KMS-11 (cell line): ENCODE measurements around the gene GLI3.

ENCODE experiments used
- H2AFZ ChIP-seq: fragments of 200-600 bp; sonication (generic); 2 replicates; pipeline ENCODE4 v1.6.1; 2016; ENCODE audit warnings: antibody characterized with exemption, mixed run types, low read depth
- H3K27ac ChIP-seq: fragments of 200-600 bp; sonication (generic); 2 replicates; pipeline ENCODE4 v1.6.1; 2016; ENCODE audit warnings: mild to moderate bottlenecking, mixed run types
- H3K27me3 ChIP-seq: fragments of 200-600 bp; sonication (generic); 2 replicates; pipeline ENCODE4 v1.6.1; 2017; ENCODE audit warnings: mild to moderate bottlenecking, low read depth, mixed run types, moderate library complexity; ENCODE audit not compliant: insufficient read depth
- H3K36me3 ChIP-seq: fragments of 200-600 bp; sonication (generic); 2 replicates; pipeline ENCODE4 v1.6.1; 2017; ENCODE audit warnings: mild to moderate bottlenecking, mixed run types; ENCODE audit not compliant: insufficient read depth
- H3K4me1 ChIP-seq: fragments of 200-600 bp; sonication (generic); 2 replicates; pipeline ENCODE4 v1.6.1; 2016; ENCODE audit warnings: mild to moderate bottlenecking, low read depth, mixed run types; ENCODE audit not compliant: poor library complexity, severe bottlenecking
- H3K4me2 ChIP-seq: fragments of 200-600 bp; sonication (generic); 2 replicates; pipeline ENCODE4 v1.7.0; 2016; ENCODE audit warnings: mild to moderate bottlenecking, mixed run types
- H3K4me3 ChIP-seq: fragments of 200-600 bp; sonication (generic); IDR thresholded peaks from 2 replicates; pipeline ENCODE4 v1.6.1; 2017; ENCODE audit warnings: low read depth, low read length, mixed read lengths; ENCODE audit not compliant: insufficient read depth
- H3K79me2 ChIP-seq: fragments of 200-600 bp; sonication (generic); 2 replicates; pipeline ENCODE4 v1.6.1; 2016; ENCODE audit warnings: low read depth, mixed run types; ENCODE audit not compliant: insufficient read depth
- H3K9ac ChIP-seq: fragments of 200-600 bp; sonication (generic); 2 replicates; pipeline ENCODE4 v1.6.1; 2016; ENCODE audit warnings: mild to moderate bottlenecking, mixed run types
- H4K20me1 ChIP-seq: fragments of 200-600 bp; sonication (generic); 2 replicates; pipeline ENCODE4 v1.6.1; 2016; ENCODE audit warnings: mild to moderate bottlenecking, mixed run types; ENCODE audit not compliant: insufficient read depth
- CTCF ChIP-seq: fragments of 200-600 bp; sonication (generic); conservative IDR thresholded peaks from 2 replicates; pipeline ENCODE4 v1.6.1; 2017; ENCODE audit warnings: low read depth, mild to moderate bottlenecking, antibody characterized with exemption, low read length, moderate library complexity, mixed read lengths

The GLI3 gene

GRCh38 chr7:41956705-41957104, 280.3 kb downstream of the GLI3 start:
- H3K4me3 ChIP-seq = no peak overlapping the region
- TF ChIP-seq CTCF = no peak
- H3K79me2 ChIP-seq = no peaks in the 10 kb centered on the region
- H3K4me2 ChIP-seq = no peak overlapping the region
- no peaks in the 10 kb centered on the region for H3K27me3 ChIP-seq
- no peaks in the 10 kb centered on the region for H4K20me1 ChIP-seq
- H3K9ac ChIP-seq = no peak overlapping the region
- H3K4me1 ChIP-seq = no peaks in the 10 kb centered on the region
- H3K36me3 ChIP-seq = no peaks in the 10 kb centered on the region
- H3K27ac ChIP-seq = no peak overlapping the region
- no peak overlapping the region for H2AFZ ChIP-seq

- no peak overlapping the region for H3K4me3 ChIP-seq
- no peak for TF ChIP-seq CTCF
- H2AFZ ChIP-seq = no peak overlapping the region
- H3K9ac ChIP-seq = no peak overlapping the region
- H3K36me3 ChIP-seq = no peaks in the 10 kb centered on the region
- no peaks in the 10 kb centered on the region for H3K4me1 ChIP-seq
- no peaks in the 10 kb centered on the region for H3K79me2 ChIP-seq
- no peak overlapping the region for H3K27ac ChIP-seq
- no peaks in the 10 kb centered on the region for H3K27me3 ChIP-seq
- no peaks in the 10 kb centered on the region for H4K20me1 ChIP-seq
- H3K4me2 ChIP-seq = no peak overlapping the region
Measured at GRCh38 chr7:41955893-41956675, 280.9 kb downstream of the GLI3 start.

- TF ChIP-seq CTCF = no peak
- H3K27ac ChIP-seq = no peak overlapping the region
- H2AFZ ChIP-seq = no peak overlapping the region
- no peak overlapping the region for H3K4me3 ChIP-seq
- no peaks in the 10 kb centered on the region for H3K27me3 ChIP-seq
- no peaks in the 10 kb centered on the region for H4K20me1 ChIP-seq
- H3K4me1 ChIP-seq = no peaks in the 10 kb centered on the region
- H3K4me2 ChIP-seq = no peak overlapping the region
- no peaks in the 10 kb centered on the region for H3K79me2 ChIP-seq
- no peak overlapping the region for H3K9ac ChIP-seq
- H3K36me3 ChIP-seq = no peaks in the 10 kb centered on the region
Measured at GRCh38 chr7:41955451-41955850, 281.6 kb downstream of the GLI3 start.

- Histone ChIP-seq H3K79me2 (no peaks in the 10 kb centered on the region), H3K4me2 (no peak overlapping the region), H4K20me1 (no peaks in the 10 kb centered on the region), H3K36me3 (no peaks in the 10 kb centered on the region), H3K9ac (no peak overlapping the region), H3K4me3 (no peak overlapping the region), H3K4me1 (no peaks in the 10 kb centered on the region), H3K27me3 (no peaks in the 10 kb centered on the region), H2AFZ (no peak overlapping the region), H3K27ac (no peak overlapping the region)
- no peak for TF ChIP-seq CTCF
Measured at GRCh38 chr7:41954976-41955375, 282.0 kb downstream of the GLI3 start.
